ENCODE measurements around the gene CCDC15. TPM values are rescaled to one million over a fixed set of nuclear protein-coding genes. Genes with fewer than 3 reads are reported as not detected.
"Not testable (repeated sequence)": the region's sequence is repeated elsewhere in the genome, so short reads cannot be mapped to it uniquely, and the experiment has no call there.

Gene CCDC15
- total RNA-seq, 1 donor from 2014 or later: 2.9 TPM

DNA sequence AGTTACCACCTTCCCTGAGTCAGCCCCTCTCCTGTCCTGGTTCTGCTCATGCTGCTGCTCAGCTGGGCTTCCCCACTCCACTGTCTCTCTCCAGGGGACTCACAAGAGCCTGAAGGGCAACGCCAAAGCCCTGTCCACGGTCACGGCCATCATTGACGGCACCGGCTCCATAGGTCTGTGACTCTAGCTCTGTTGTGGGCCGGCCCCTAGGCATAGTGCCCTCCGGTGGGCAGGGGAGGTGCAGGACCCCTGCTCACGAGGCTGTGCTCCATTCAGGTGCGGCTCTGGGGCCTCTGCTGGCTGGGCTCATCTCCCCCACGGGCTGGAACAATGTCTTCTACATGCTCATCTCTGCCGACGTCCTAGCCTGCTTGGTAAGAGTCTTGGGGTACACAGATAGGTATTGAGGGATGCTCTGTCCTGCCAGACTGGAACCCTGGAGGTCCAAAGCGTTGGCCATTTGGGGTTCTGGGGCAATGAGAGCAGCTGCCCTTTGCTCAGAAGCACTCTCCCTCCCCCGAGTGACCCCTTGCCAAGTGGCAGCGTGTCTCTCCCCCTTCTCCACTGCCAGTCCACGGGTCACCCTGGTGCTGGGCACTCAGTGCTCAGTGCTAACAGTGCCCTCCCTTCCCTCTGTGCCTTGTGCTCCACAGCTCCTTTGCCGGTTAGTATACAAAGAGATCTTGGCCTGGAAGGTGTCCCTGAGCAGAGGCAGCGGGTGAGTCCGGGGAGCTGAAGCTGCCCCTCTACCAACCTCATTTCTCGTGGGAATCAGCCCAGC is 131.5 kb downstream of the CCDC15 start:
- no peak overlapping the region for H3K27ac ChIP-seq
- intact Hi-C loops (cut with DNase I): loop anchor here (10.0 kb wide), 1 partner anchor 319 kb away; no protein-coding TSS in a partner anchor
- DNase-seq (ENCODE audit: extremely low spot score in 2 of 2): peak in 1 of 2 donors; percentile 82
- H3K9me3 ChIP-seq: no peaks in the 10 kb centered on the region
- no peaks in the 10 kb centered on the region for H3K36me3 ChIP-seq
- TF ChIP-seq POLR2AphosphoS5 (IDR thresholded peaks at IDR 0.05; ENCODE audit: insufficient read depth in 1 of 2, low read depth in 1 of 2): no peak
- TF ChIP-seq CTCF (IDR thresholded peaks at IDR 0.05): no peak
- no peak for TF ChIP-seq POLR2A (IDR thresholded peaks at IDR 0.05)
- H3K27me3 ChIP-seq: no peaks in the 10 kb centered on the region
- no peak overlapping the region for H3K4me3 ChIP-seq
- peaks cover 20% of the 10 kb centered on the region for H3K4me1 ChIP-seq

- Histone ChIP-seq H3K27me3 (no peaks in the 10 kb centered on the region), H3K36me3 (no peaks in the 10 kb centered on the region), H3K9me3 (no peaks in the 10 kb centered on the region), H3K27ac (no peak overlapping the region), H3K4me1 (peaks cover 20% of the 10 kb centered on the region), H3K4me3 (no peak overlapping the region)
- DNase-seq (ENCODE audit: extremely low spot score in 2 of 2): peak in 1 of 2 donors; percentile 77
- TF ChIP-seq POLR2A (IDR thresholded peaks at IDR 0.05) (no peak), POLR2AphosphoS5 (IDR thresholded peaks at IDR 0.05; ENCODE audit: insufficient read depth in 1 of 2, low read depth in 1 of 2) (no peak), CTCF (IDR thresholded peaks at IDR 0.05) (no peak)
- intact Hi-C loops (cut with DNase I): loop anchor here (10.0 kb wide), 1 partner anchor 318 kb away; no protein-coding TSS in a partner anchor
Observed at GRCh38 chr11:125086633-125087296, 132.8 kb downstream of the CCDC15 start.

GRCh38 chr11:125088123-125088522 is 134.1 kb downstream of the CCDC15 start:
- no peak overlapping the region for H3K4me3 ChIP-seq
- no peak overlapping the region for H3K27ac ChIP-seq
- H3K4me1 ChIP-seq: peaks cover 13% of the 10 kb centered on the region
- H3K9me3 ChIP-seq: no peaks in the 10 kb centered on the region
- peak in 1 of 2 donors; percentile 67 for DNase-seq (ENCODE audit: extremely low spot score in 2 of 2)
- TF ChIP-seq CTCF (IDR thresholded peaks at IDR 0.05) (no peak), POLR2AphosphoS5 (IDR thresholded peaks at IDR 0.05; ENCODE audit: insufficient read depth in 1 of 2, low read depth in 1 of 2) (no peak), POLR2A (IDR thresholded peaks at IDR 0.05) (no peak)
- H3K27me3 ChIP-seq: no peaks in the 10 kb centered on the region
- intact Hi-C loops (cut with DNase I): loop anchor here (10.0 kb wide), 1 partner anchor 317 kb away; no protein-coding TSS in a partner anchor
- H3K36me3 ChIP-seq: no peaks in the 10 kb centered on the region

GRCh38 chr11:125088576-125089455 is 134.8 kb downstream of the CCDC15 start:
- Histone ChIP-seq H3K9me3 (no peaks in the 10 kb centered on the region), H3K36me3 (no peaks in the 10 kb centered on the region), H3K27me3 (no peaks in the 10 kb centered on the region), H3K4me1 (peaks cover 6% of the 10 kb centered on the region), H3K27ac (no peak overlapping the region), H3K4me3 (no peak overlapping the region)
- peak in 1 of 2 donors; percentile 65 for DNase-seq (ENCODE audit: extremely low spot score in 2 of 2)
- intact Hi-C loops (cut with DNase I): loop anchor here (10.0 kb wide), 1 partner anchor 316 kb away; no protein-coding TSS in a partner anchor
- TF ChIP-seq POLR2AphosphoS5 (IDR thresholded peaks at IDR 0.05; ENCODE audit: insufficient read depth in 1 of 2, low read depth in 1 of 2) (no peak), CTCF (IDR thresholded peaks at IDR 0.05) (no peak), POLR2A (IDR thresholded peaks at IDR 0.05) (no peak)

DNA sequence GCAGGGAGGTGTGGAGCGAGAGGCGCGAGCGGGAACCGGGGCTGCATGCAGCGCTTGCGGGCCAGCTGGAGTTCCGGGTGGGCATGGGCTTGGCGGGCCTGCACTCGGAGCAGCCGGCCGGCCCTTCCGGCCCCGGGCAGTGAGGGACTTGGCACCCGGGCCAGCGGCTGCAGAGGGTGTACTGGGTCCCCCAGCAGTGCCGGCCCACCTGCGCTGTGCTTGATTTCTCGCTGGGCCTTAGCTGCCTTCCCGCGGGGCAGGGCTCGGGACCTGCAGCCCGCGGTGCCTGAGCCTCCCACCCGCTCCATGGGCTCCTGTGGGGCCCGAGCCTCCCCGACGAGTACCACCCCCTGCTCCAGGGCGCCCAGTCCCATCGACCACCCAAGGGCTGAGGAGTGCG is 135.5 kb downstream of the CCDC15 start:
- H3K4me1 ChIP-seq, H3K27ac ChIP-seq, H3K9me3 ChIP-seq, H3K27me3 ChIP-seq, H3K36me3 ChIP-seq, H3K4me3 ChIP-seq: not testable (repeated sequence)
- DNase-seq (ENCODE audit: extremely low spot score in 2 of 2): peak in 1 of 2 donors; percentile 25
- intact Hi-C loops (cut with DNase I): loop anchor here (10.0 kb wide), 1 partner anchor 315 kb away; no protein-coding TSS in a partner anchor

- H3K9me3 ChIP-seq; DNase-seq (ENCODE audit: extremely low spot score in 2 of 2); H3K27ac ChIP-seq; H3K4me3 ChIP-seq; intact Hi-C loops (cut with DNase I); H3K36me3 ChIP-seq; H3K27me3 ChIP-seq; H3K4me1 ChIP-seq: not testable (repeated sequence)
Observed at GRCh38 chr11:125090151-125090550, 136.1 kb downstream of the CCDC15 start.

Data from vagina (tissue), 2 donors.